HG02885 (cell line): ENCODE measurements around the gene SIT1.
"Not testable (repeated sequence)": the region's sequence is repeated elsewhere in the genome, so short reads cannot be mapped to it uniquely, and the experiment has no call there.

Source experiments
- ATAC-seq: cut with Tn5 transposase; IDR thresholded peaks from one replicate; pipeline ENCODE4 v1.9.1; 2021; ENCODE audit warnings: mild to moderate bottlenecking; ENCODE audit not compliant: unreplicated experiment, poor library complexity

Gene SIT1

DNA sequence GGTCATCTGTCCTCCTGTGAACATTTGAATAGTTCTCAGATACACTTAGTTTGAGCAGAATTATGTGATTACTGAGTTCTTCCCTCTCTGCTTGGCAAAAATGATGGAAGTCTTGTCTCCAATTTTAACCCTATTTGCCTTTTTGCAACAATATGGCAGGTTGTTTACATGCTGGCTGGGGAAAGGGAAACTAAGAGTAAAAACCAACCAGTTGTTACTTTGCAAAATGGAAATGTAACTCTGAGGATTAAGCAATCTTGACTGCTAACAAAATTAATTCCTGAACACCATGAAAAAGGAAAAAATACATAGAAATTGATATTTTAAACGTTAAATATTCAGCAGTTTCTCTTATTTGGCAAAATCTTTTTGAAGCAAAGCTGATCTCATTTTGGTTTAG, 11.1 kb downstream of the SIT1 start:
- ATAC-seq, result no peak

- ATAC-seq, result not testable (repeated sequence)
Observed at GRCh38 chr9:35639225-35639624, 11.5 kb downstream of the SIT1 start.

DNA sequence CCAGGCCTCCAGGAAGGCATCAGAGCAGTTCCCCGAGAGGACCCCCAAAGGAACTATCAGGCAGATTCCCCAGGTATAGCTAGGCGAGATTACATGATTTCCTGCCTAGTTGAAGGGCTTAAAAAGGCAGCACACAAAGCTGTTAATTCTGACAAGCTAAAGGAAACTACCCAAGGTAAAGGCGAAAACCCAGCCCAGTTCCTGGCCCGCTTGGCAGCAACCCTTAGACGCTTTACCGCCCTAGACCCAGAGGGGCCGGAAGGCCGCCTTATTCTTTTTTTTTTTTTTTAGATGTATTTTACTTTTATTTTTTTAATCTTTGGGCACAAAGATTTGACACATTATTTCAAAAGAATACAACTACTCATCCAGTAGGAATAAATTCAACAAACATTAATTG, 12.0 kb downstream of the SIT1 start:
- ATAC-seq, result not testable (repeated sequence)

GRCh38 chr9:35637427-35637955, 13.2 kb downstream of the SIT1 start:
- not testable (repeated sequence) for ATAC-seq

DNA sequence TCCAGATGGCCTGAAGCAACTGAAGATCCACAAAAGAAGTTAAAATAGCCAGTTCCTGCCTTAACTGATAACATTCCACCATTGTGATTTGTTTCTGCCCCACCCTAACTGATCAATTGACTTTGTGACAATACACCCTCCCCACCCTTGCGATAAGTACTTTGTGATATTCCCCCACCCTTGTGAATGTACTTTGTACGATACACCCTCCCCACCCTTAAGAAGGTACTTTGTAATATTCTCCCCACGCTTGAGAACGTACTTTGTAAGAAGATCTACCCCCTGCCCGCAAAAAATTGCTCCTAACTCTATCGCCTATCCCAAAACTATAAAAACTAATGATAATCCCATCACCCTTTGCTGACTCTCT, 13.9 kb downstream of the SIT1 start:
- ATAC-seq, result not testable (repeated sequence)

DNA sequence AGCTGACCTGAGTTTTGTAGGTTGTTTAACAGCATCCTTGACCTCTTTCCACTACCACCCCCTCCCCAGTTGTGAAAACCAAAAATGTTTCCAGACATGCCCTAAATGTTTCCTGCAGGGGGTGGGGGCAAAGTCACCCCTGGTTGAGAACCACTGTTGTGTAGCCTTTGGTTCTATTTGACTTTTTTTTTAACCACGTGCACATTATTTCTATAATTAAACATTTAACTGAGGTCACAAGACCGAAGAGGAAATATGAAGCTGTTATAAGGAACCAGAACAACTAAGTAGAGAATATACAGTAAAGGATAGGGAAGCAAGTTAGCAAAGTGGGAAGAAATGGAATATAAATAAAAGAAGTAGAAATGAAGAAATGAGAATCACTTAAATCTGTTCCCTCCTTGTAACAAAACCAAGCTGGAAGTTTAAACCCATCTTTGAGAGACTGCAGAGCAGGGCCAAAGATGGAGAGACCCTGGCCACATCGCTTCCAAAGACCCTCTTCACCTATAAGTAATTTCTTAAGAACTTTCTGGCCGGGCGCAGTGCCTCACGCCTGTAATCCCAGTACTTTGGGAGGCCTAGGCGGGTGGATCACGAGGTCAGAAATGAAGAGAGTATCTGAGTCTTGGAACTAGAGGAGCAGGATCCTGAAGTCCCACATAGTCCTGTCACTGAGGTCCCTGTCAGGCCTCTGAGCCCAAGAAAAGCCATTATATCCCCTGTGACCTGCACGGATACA, 14.4 kb downstream of the SIT1 start:
- no peak for ATAC-seq

DNA sequence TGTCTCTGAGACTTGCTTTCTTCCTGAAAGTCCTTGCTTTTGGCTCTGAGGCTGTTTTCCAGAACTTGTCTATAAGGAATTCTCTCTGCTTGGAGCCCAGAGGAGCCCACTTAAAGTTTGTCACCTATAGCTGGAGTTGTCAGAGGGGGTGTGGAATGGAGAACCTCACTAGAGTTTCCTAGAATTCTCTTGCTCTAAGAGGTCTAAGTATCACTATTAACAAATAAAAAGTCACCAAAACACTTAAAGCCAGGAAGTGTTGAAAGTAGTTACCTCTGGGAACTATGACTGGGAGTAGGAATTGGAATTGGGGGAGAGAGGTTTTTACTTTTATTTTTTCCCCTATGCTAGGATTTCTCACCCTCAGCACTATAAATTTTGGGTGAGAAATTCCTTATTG, 15.0 kb downstream of the SIT1 start:
- ATAC-seq, result no peak

DNA sequence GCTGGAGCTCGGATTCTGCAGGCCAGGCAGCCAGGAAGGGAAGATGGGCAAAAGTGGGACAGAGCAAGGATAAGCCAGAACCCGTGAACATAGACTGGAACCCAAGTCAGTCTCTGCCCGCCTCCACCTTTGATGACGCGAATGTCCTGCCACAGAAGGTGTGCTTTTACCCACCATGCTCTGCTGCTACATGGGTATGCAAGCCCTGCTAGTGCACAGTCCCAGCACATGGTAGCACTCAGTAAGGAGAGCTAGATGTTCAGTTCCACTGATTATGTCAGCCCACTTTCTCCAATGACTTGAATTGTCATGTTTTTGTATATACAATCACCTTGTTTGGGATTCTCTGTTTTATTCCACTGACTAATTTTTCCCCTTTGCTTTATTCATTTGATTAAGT, 21.1 kb downstream of the SIT1 start:
- no peak for ATAC-seq

DNA sequence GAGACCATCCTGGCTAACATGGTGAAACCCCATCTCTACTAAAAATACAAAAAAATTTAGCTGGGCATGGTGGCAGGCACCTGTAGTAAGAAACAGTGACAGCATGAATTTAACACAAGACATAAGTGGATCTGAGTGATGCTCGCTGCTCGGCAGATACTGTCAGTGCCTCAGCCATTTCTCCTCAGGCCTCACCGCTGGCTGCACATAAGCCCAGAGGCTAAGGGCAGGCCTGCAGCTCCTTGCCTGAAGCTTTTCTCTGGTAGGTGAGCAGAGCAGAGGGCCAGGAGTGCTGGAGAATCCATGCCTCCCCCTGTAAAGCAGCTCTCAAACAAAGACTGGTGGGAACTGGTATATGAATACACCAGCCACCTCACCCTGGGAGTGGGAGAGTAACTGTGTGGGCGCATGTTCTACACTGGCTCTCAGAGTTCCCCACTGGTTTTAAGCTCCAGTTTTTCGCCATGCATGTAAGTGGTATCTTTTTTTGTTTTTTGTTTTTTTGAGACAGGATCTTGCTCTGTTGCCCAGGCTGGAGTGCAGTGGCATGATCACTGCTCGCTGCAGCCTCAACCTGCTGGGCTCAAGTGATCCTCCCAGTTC, 22.2 kb downstream of the SIT1 start:
- ATAC-seq, result no peak

DNA sequence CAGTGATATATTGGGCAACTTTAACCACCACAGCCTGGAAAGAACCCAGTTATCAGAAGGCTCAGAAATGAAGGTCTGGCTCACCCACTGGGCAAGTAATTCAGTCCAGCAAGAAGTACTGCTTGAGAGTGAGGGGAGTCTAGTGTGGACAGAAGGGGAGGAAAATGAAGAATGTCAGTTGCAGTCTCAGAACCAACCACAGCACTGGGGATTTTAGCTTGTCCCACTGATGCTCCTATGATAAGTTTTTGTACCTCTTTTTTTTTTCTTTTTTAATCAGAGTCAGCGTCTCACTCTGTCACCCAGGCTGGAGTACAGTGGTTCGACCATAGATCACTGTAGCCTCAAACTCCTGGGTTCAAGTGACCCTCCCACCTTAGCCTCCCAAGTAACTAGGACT, 23.2 kb downstream of the SIT1 start:
- no peak for ATAC-seq

GRCh38 chr9:35619800-35620158, 31.0 kb downstream of the SIT1 start:
- ATAC-seq, result peak; percentile 58

DNA sequence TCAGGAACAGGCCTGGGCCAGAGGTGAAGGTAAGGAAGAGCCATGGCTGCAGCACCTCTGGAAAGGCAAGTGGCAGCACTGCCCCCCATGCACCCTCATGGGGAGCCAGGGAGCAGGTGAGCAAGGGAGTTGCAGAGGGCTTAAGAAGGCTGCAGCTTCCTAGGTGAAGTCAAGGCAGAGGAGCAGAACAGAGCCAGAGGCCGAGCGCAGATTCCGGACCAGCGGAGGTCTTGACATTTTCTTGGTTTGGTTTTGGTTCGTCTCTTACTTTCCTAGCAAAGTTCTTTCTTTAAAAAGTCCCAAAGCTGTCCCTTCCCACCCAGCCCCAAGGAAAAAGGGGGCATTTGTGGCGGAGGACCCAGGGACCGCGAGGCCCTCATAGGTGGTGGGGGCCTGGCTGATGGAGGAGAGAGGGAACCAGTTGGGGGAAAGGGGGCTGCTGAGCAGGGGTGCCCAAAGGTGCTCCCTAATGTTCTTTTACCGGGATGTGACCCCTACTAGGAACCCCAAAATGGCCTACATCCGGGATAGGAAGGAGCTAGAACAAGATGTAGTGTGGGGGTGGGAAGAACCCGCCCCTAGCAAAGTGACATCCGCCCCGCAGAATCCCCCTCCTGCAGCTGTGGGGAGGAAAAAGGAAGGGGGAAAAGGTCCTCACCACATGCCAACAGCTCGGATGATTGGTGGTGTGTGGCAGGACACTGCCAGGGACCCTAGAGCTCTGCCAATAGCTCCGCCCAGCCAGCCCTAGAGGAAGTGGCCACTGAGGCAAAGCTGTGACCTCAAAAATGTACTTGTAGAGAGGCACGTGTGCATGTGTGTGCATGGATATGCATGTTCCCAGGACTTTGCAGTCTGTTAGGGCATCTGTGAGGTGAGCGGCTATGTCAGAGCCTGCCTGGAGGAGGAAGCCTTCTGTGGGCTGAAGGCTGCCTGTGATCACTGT, 31.6 kb downstream of the SIT1 start:
- ATAC-seq, result peak; percentile 32

- no peak for ATAC-seq
Observed at GRCh38 chr9:35618325-35618727, 32.4 kb downstream of the SIT1 start, which contains the start of gene CD72. Gene CD72, minus strand, starts transcription at chr9:35618413. Its CDS starts 110 bp downstream, at chr9:35618303.

DNA sequence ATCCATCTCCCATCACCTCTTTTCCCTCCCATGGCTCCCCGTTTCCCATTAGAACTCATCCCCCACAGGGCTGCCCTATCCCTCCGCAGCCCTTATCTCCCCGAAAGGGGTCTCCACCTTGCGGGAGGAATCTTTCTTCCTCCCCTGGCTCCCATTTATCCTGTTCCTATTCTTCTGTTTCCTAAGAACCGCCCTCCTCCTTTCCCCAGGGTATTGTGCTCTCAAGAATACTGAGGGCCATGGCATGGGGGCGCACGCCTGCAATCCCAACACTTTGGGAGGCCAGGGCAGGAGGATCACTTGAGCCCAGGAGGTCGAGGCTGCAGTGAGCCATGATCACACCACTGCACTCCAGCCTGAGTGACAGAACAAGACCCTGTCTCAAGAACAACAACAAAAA, 33.2 kb downstream of the SIT1 start:
- no peak for ATAC-seq

DNA sequence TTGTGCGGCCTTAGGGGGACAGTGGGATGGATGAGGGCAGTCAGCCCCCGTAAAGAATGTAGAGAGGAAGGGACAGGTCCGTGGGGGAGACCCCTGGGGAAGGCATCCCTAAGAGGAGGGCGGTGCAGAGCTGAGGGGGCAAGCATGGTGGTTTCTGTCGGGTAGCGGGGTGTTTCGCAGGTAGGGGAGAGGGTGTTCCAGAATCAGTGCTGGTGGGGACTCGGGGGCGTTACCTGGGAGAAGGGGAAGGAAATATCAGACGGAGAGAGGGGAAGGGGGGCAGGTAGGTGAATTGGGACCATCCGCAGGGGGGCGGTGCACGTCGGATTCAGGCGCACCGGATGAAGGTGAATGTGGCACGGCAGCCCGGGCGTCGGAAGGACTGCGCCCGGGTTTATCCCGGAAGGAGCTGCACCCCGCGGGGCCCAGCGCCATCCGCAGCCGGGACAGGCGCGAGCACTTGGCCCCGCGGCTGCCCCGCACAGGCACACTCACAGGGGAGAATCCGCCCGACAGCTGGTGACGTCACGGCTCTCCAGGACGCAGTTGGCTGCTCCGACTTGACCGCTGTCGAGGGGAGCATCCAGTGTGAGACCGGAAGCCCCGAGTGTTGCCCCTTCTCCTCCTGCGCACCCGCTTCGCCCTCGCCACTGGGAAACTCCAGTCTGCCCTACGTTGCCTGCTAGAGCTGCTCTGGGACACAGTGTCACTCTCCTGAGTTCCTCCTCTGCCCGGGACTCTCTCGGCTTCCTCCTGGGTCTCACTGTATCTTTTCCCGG, 33.9 kb downstream of the SIT1 start:
- peak; percentile 67 for ATAC-seq

- no peak for ATAC-seq
Observed at GRCh38 chr9:35615981-35616680, 34.6 kb downstream of the SIT1 start.

GRCh38 chr9:35612843-35613242, 37.9 kb downstream of the SIT1 start:
- no peak for ATAC-seq

GRCh38 chr9:35612066-35612465, 38.7 kb downstream of the SIT1 start:
- ATAC-seq, result not testable (repeated sequence)

DNA sequence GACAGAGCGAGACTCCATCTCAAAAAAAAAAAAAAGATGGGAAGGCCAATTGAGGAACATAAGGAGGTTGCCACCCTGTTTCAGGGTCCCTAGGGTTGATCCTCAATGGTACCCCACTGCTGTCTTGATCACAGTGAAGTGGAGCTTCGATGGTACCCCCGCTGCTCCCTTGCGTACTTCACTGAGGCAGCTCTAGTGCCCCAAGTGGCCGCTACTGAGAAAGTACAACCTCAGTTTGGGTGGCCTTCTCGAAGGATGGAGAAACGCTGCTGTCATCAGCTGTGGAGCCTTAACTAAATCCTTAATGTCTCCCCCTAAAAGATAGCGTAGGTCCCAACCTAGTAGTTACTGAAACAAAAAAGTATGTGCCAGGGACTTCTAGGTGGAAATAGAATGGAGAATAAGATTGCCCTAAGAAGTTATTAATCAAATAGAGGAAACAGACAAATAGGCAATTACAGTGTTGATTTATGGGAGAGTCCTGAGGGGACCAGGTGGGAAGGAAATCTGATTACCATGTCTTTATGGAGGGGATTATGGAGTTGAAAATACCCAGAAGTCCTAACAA, 39.4 kb downstream of the SIT1 start:
- no peak for ATAC-seq
